ENCODE results near the gene ZNF483.
"Not testable (repeated sequence)": the region's sequence is repeated elsewhere in the genome, so short reads cannot be mapped to it uniquely, and the experiment has no call there.

ZNF483 gene

GRCh38 chr9:111561165-111561719 lies 36.3 kb downstream of the ZNF483 start:
- Histone ChIP-seq H2AK5ac (ENCODE audit: low read depth, low read length) (no peak overlapping the region), H3K14ac (ENCODE audit: low read length) (no peak overlapping the region), H3K4me1 (ENCODE audit: control insufficient read depth in 2 of 2, insufficient read depth in 1 of 2, low read depth in 1 of 2, low read length in 2 of 2) (no peaks in the 10 kb centered on the region), H3K27me3 (ENCODE audit: control insufficient read depth in 3 of 3, insufficient read depth in 3 of 3, low read depth in 1 of 3, low read length in 3 of 3) (no peaks in the 10 kb centered on the region), H4K8ac (ENCODE audit: low read depth, low read length) (no peak overlapping the region), H3K27ac (replicated peaks; ENCODE audit: low read length) (no peak overlapping the region), H2BK15ac (ENCODE audit: low read length) (no peak overlapping the region), H3K9ac (ENCODE audit: low read depth, low read length, poor library complexity) (no peak overlapping the region), H3K18ac (ENCODE audit: low read length) (no peak overlapping the region), H3K9me3 (replicated peaks in 1 of 2; ENCODE audit: control insufficient read depth in 2 of 2, insufficient read depth in 1 of 2, low read depth in 1 of 2, low read length in 2 of 2) (peaks cover 4 to 12% of the 10 kb centered on the region in 2 donors), H3K79me1 (ENCODE audit: low read depth, low read length) (peaks cover 5% of the 10 kb centered on the region), H2BK12ac (ENCODE audit: low read length) (no peak overlapping the region), H2AFZ (ENCODE audit: low read length) (no peak overlapping the region), H3K4me2 (ENCODE audit: insufficient read depth, low read length, poor library complexity, severe bottlenecking) (no peak overlapping the region), H3K4ac (ENCODE audit: low read length) (no peak overlapping the region), H3K23ac (ENCODE audit: low read depth, low read length, poor library complexity) (no peak overlapping the region), H4K91ac (ENCODE audit: low read depth, low read length, poor library complexity) (no peak overlapping the region), H2BK5ac (ENCODE audit: low read length) (no peak overlapping the region), H2BK120ac (ENCODE audit: low read depth, low read length) (no peak overlapping the region), H3K4me3 (ENCODE audit: low read length in 2 of 2) (no peak overlapping the region), H3K36me3 (replicated peaks in 1 of 2; ENCODE audit: control insufficient read depth in 2 of 2, insufficient read depth in 2 of 2, low read length in 2 of 2) (peaks cover 8 to 10% of the 10 kb centered on the region in 2 donors)
- DNase-seq (ENCODE audit: low spot score), result no peak

GRCh38 chr9:111566234-111566633 lies 41.3 kb downstream of the ZNF483 start:
- Histone ChIP-seq H2BK15ac (ENCODE audit: low read length) (no peak overlapping the region), H3K14ac (ENCODE audit: low read length) (no peak overlapping the region), H3K9ac (ENCODE audit: low read depth, low read length, poor library complexity) (no peak overlapping the region), H3K27me3 (ENCODE audit: control insufficient read depth in 3 of 3, insufficient read depth in 3 of 3, low read depth in 1 of 3, low read length in 3 of 3) (no peaks in the 10 kb centered on the region), H3K4me2 (ENCODE audit: insufficient read depth, low read length, poor library complexity, severe bottlenecking) (no peak overlapping the region), H3K9me3 (replicated peaks in 1 of 2; ENCODE audit: control insufficient read depth in 2 of 2, insufficient read depth in 1 of 2, low read depth in 1 of 2, low read length in 2 of 2) (peaks cover 8 to 16% of the 10 kb centered on the region in 2 donors), H4K8ac (ENCODE audit: low read depth, low read length) (no peak overlapping the region), H3K27ac (replicated peaks; ENCODE audit: low read length) (no peak overlapping the region), H3K4me1 (ENCODE audit: control insufficient read depth in 2 of 2, insufficient read depth in 1 of 2, low read depth in 1 of 2, low read length in 2 of 2) (no peaks in the 10 kb centered on the region), H2BK120ac (ENCODE audit: low read depth, low read length) (no peak overlapping the region), H4K91ac (ENCODE audit: low read depth, low read length, poor library complexity) (no peak overlapping the region), H3K4ac (ENCODE audit: low read length) (no peak overlapping the region), H3K18ac (ENCODE audit: low read length) (no peak overlapping the region), H3K79me1 (ENCODE audit: low read depth, low read length) (no peaks in the 10 kb centered on the region), H2AK5ac (ENCODE audit: low read depth, low read length) (no peak overlapping the region), H3K23ac (ENCODE audit: low read depth, low read length, poor library complexity) (no peak overlapping the region), H2BK12ac (ENCODE audit: low read length) (no peak overlapping the region), H3K4me3 (ENCODE audit: low read length in 2 of 2) (no peak overlapping the region), H2BK5ac (ENCODE audit: low read length) (no peak overlapping the region), H2AFZ (ENCODE audit: low read length) (no peak overlapping the region), H3K36me3 (replicated peaks in 1 of 2; ENCODE audit: control insufficient read depth in 2 of 2, insufficient read depth in 2 of 2, low read length in 2 of 2) (peaks cover 25 to 29% of the 10 kb centered on the region in 2 donors)
- no peak for DNase-seq (ENCODE audit: low spot score)
- WGBS, 2 donors (ENCODE audit: extremely low coverage in 2 of 2, insufficient read length in 2 of 2, insufficient replicate concordance in 1 of 2), result no CpG with 5 or more reads among the region's 1 CpG

- DNase-seq (ENCODE audit: low spot score), result not testable (repeated sequence)
- peaks cover 33% of the 10 kb centered on the region in 2 donors for H3K36me3 ChIP-seq (replicated peaks in 1 of 2; ENCODE audit: control insufficient read depth in 2 of 2, insufficient read depth in 2 of 2, low read length in 2 of 2)
- no CpG with 5 or more reads among the region's 4 CpGs for WGBS, 2 donors (ENCODE audit: extremely low coverage in 2 of 2, insufficient read length in 2 of 2, insufficient replicate concordance in 1 of 2)
Observed at GRCh38 chr9:111568127-111568526, 43.1 kb downstream of the ZNF483 start.

GRCh38 chr9:111572950-111573604 lies 48.1 kb downstream of the ZNF483 start:
- no peak overlapping the region for H2BK12ac ChIP-seq (ENCODE audit: low read length)
- peaks cover 30 to 46% of the 10 kb centered on the region in 2 donors for H3K36me3 ChIP-seq (replicated peaks in 1 of 2; ENCODE audit: control insufficient read depth in 2 of 2, insufficient read depth in 2 of 2, low read length in 2 of 2)
- DNase-seq (ENCODE audit: low spot score), result no peak

More at GRCh38 chr9:111568127-111568526, 43.1 kb downstream of the ZNF483 start:
- H3K9ac ChIP-seq (ENCODE audit: low read depth, low read length, poor library complexity); H2BK120ac ChIP-seq (ENCODE audit: low read depth, low read length); H2BK15ac ChIP-seq (ENCODE audit: low read length); H3K18ac ChIP-seq (ENCODE audit: low read length); H3K27ac ChIP-seq (replicated peaks; ENCODE audit: low read length); H3K4me2 ChIP-seq (ENCODE audit: insufficient read depth, low read length, poor library complexity, severe bottlenecking); H2BK5ac ChIP-seq (ENCODE audit: low read length); H3K27me3 ChIP-seq (ENCODE audit: control insufficient read depth in 3 of 3, insufficient read depth in 3 of 3, low read depth in 1 of 3, low read length in 3 of 3); H3K4me1 ChIP-seq (ENCODE audit: control insufficient read depth in 2 of 2, insufficient read depth in 1 of 2, low read depth in 1 of 2, low read length in 2 of 2); H2AFZ ChIP-seq (ENCODE audit: low read length); H3K4ac ChIP-seq (ENCODE audit: low read length); H3K23ac ChIP-seq (ENCODE audit: low read depth, low read length, poor library complexity); H2BK12ac ChIP-seq (ENCODE audit: low read length); H3K79me1 ChIP-seq (ENCODE audit: low read depth, low read length); H3K4me3 ChIP-seq (ENCODE audit: low read length in 2 of 2); H3K14ac ChIP-seq (ENCODE audit: low read length); H4K91ac ChIP-seq (ENCODE audit: low read depth, low read length, poor library complexity); H4K8ac ChIP-seq (ENCODE audit: low read depth, low read length); H2AK5ac ChIP-seq (ENCODE audit: low read depth, low read length): not testable (repeated sequence)
- peaks cover 8 to 16% of the 10 kb centered on the region in 2 donors for H3K9me3 ChIP-seq (replicated peaks in 1 of 2; ENCODE audit: control insufficient read depth in 2 of 2, insufficient read depth in 1 of 2, low read depth in 1 of 2, low read length in 2 of 2)

More at GRCh38 chr9:111572950-111573604, 48.1 kb downstream of the ZNF483 start:
- no peak overlapping the region for H2BK120ac ChIP-seq (ENCODE audit: low read depth, low read length)
- WGBS, 2 donors (ENCODE audit: extremely low coverage in 2 of 2, insufficient read length in 2 of 2, insufficient replicate concordance in 1 of 2), result no CpG with 5 or more reads among the region's 4 CpGs
- H3K4me3 ChIP-seq (ENCODE audit: low read length in 2 of 2), result no peak overlapping the region
- H2BK5ac ChIP-seq (ENCODE audit: low read length), result no peak overlapping the region
- H4K8ac ChIP-seq (ENCODE audit: low read depth, low read length), result no peak overlapping the region
- H4K91ac ChIP-seq (ENCODE audit: low read depth, low read length, poor library complexity), result no peak overlapping the region
- no peak overlapping the region for H3K9ac ChIP-seq (ENCODE audit: low read depth, low read length, poor library complexity)
- no peak overlapping the region for H3K18ac ChIP-seq (ENCODE audit: low read length)
- H3K4ac ChIP-seq (ENCODE audit: low read length), result no peak overlapping the region
- no peaks in the 10 kb centered on the region for H3K4me1 ChIP-seq (ENCODE audit: control insufficient read depth in 2 of 2, insufficient read depth in 1 of 2, low read depth in 1 of 2, low read length in 2 of 2)
- no peaks in the 10 kb centered on the region for H3K79me1 ChIP-seq (ENCODE audit: low read depth, low read length)
- no peak overlapping the region for H3K23ac ChIP-seq (ENCODE audit: low read depth, low read length, poor library complexity)
- peaks cover 6 to 15% of the 10 kb centered on the region in 2 donors for H3K9me3 ChIP-seq (replicated peaks in 1 of 2; ENCODE audit: control insufficient read depth in 2 of 2, insufficient read depth in 1 of 2, low read depth in 1 of 2, low read length in 2 of 2)
- H2AFZ ChIP-seq (ENCODE audit: low read length), result no peak overlapping the region
- no peak overlapping the region for H3K27ac ChIP-seq (replicated peaks; ENCODE audit: low read length)
- H3K4me2 ChIP-seq (ENCODE audit: insufficient read depth, low read length, poor library complexity, severe bottlenecking), result no peak overlapping the region
- no peak overlapping the region for H3K14ac ChIP-seq (ENCODE audit: low read length)
- no peak overlapping the region for H2AK5ac ChIP-seq (ENCODE audit: low read depth, low read length)
- H3K27me3 ChIP-seq (ENCODE audit: control insufficient read depth in 3 of 3, insufficient read depth in 3 of 3, low read depth in 1 of 3, low read length in 3 of 3), result no peaks in the 10 kb centered on the region
- H2BK15ac ChIP-seq (ENCODE audit: low read length), result no peak overlapping the region

Measured in neuronal stem cell (in vitro differentiated cells).